Measurements from ENCODE around the gene ASB6.
"Not testable (repeated sequence)": the region's sequence is repeated elsewhere in the genome, so short reads cannot be mapped to it uniquely, and the experiment has no call there.

Gene ASB6

GRCh38 chr9:129667850-129668249, 25.9 kb upstream of the ASB6 start:
- Histone ChIP-seq H3K36me3 (ENCODE audit: control insufficient read depth, insufficient read depth, low read length) (no peaks in the 10 kb centered on the region), H3K4me3 (ENCODE audit: extremely low read depth, insufficient read depth, low read length, poor library complexity, severe bottlenecking) (no peak overlapping the region), H3K4me1 (ENCODE audit: control insufficient read depth, insufficient read depth, low read length, poor library complexity, severe bottlenecking) (peaks cover 7% of the 10 kb centered on the region), H3K9me3 (ENCODE audit: control insufficient read depth, low read length) (no peaks in the 10 kb centered on the region), H3K27ac (ENCODE audit: low read depth, low read length, severe bottlenecking) (no peak overlapping the region)
- WGBS, 2 experiments (ENCODE audit: insufficient coverage in 2 of 2), result 84 to 89% methylated on average over 7 to 9 of the region's 9 CpGs

DNA sequence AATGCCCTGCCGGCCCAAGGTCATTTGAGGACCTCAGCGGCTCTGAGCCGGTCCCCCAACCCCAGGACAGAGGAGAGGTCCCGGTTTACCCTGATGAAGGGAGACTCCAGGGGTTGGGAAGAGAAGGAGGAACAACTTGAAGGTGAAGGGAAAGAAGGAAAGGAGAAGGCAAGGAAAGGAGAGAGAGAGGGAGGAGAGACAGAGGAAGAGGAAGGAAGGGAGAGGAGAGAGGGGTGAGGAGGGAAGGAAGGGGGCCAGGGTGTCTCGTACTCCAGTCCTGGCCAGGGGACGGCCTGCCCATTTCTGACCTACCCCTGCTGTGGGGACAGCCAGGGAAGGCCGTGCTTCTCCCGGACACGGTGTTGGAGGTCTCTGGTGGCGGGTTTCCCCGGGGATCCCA, 25.4 kb upstream of the ASB6 start:
- Histone ChIP-seq H3K4me1 (ENCODE audit: control insufficient read depth, insufficient read depth, low read length, poor library complexity, severe bottlenecking) (peaks cover 7% of the 10 kb centered on the region), H3K27ac (ENCODE audit: low read depth, low read length, severe bottlenecking) (no peak overlapping the region), H3K9me3 (ENCODE audit: control insufficient read depth, low read length) (no peaks in the 10 kb centered on the region), H3K36me3 (ENCODE audit: control insufficient read depth, insufficient read depth, low read length) (no peaks in the 10 kb centered on the region), H3K4me3 (ENCODE audit: extremely low read depth, insufficient read depth, low read length, poor library complexity, severe bottlenecking) (no peak overlapping the region)
- 90 to 95% methylated on average over 10 to 11 of the region's 11 CpGs for WGBS, 2 experiments (ENCODE audit: insufficient coverage in 2 of 2)

GRCh38 chr9:129666575-129666974, 24.6 kb upstream of the ASB6 start:
- H3K4me1 ChIP-seq (ENCODE audit: control insufficient read depth, insufficient read depth, low read length, poor library complexity, severe bottlenecking), result peaks cover 7% of the 10 kb centered on the region
- peak overlapping the region; percentile 35 for H3K4me3 ChIP-seq (ENCODE audit: extremely low read depth, insufficient read depth, low read length, poor library complexity, severe bottlenecking)
- H3K9me3 ChIP-seq (ENCODE audit: control insufficient read depth, low read length), result no peaks in the 10 kb centered on the region
- WGBS, 2 experiments (ENCODE audit: insufficient coverage in 2 of 2), result 57 to 60% methylated on average over 6 to 9 of the region's 13 CpGs
- H3K36me3 ChIP-seq (ENCODE audit: control insufficient read depth, insufficient read depth, low read length), result no peaks in the 10 kb centered on the region
- no peak overlapping the region for H3K27ac ChIP-seq (ENCODE audit: low read depth, low read length, severe bottlenecking)

GRCh38 chr9:129665814-129666520, 24.0 kb upstream of the ASB6 start:
- Histone ChIP-seq H3K9me3 (ENCODE audit: control insufficient read depth, low read length) (no peaks in the 10 kb centered on the region), H3K27ac (ENCODE audit: low read depth, low read length, severe bottlenecking) (no peak overlapping the region), H3K36me3 (ENCODE audit: control insufficient read depth, insufficient read depth, low read length) (no peaks in the 10 kb centered on the region), H3K4me3 (ENCODE audit: extremely low read depth, insufficient read depth, low read length, poor library complexity, severe bottlenecking) (peak overlapping the region; percentile 40), H3K4me1 (ENCODE audit: control insufficient read depth, insufficient read depth, low read length, poor library complexity, severe bottlenecking) (peaks cover 7% of the 10 kb centered on the region)
- 3 to 7% methylated on average over 63 to 78 of the region's 88 CpGs for WGBS, 2 experiments (ENCODE audit: insufficient coverage in 2 of 2)

DNA sequence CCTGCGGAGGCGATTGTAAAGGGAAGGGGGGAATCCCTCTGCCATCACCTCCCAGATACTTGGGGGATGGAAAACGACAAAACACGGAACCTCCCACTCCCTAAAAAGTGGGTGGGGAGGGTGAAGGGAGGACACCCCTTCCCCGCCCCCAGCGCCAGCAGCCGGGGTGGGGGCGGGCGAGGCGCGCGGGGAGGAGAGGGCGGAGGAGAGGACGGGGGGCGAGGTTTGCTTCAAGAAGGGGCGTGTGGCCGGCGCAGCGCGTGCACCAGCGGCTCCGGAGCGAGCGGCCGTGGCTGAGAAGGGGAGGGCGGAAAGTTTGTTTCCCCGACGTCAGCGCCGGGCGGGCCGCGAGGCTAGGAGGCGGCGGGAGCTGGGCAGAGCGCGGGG, 23.4 kb upstream of the ASB6 start, which contains the start of gene PRRX2:
PRRX2 (plus strand) TSS at position 259 of the 387 bp plus-strand sequence. CDS start 221 bp downstream, outside the sequence.
- peak within 1 kb of the TSS; percentile 40 for H3K4me3 ChIP-seq (ENCODE audit: extremely low read depth, insufficient read depth, low read length, poor library complexity, severe bottlenecking)
- H3K9me3 ChIP-seq (ENCODE audit: control insufficient read depth, low read length), result no peaks in the 10 kb centered on the region
- no peak within 1 kb of the TSS for H3K27ac ChIP-seq (ENCODE audit: low read depth, low read length, severe bottlenecking)
- no peaks in the 10 kb centered on the region for H3K36me3 ChIP-seq (ENCODE audit: control insufficient read depth, insufficient read depth, low read length)
- 1 to 2% methylated on average over 24 to 25 of the region's 37 CpGs for WGBS, 2 experiments (ENCODE audit: insufficient coverage in 2 of 2)
- peaks cover 7% of the 10 kb centered on the region for H3K4me1 ChIP-seq (ENCODE audit: control insufficient read depth, insufficient read depth, low read length, poor library complexity, severe bottlenecking)

GRCh38 chr9:129664746-129665388, 22.9 kb upstream of the ASB6 start:
- WGBS, 2 experiments (ENCODE audit: insufficient coverage in 2 of 2), result 17 to 26% methylated on average over 14 to 15 of the region's 36 CpGs
- H3K4me1 ChIP-seq (ENCODE audit: control insufficient read depth, insufficient read depth, low read length, poor library complexity, severe bottlenecking), result peaks cover 6% of the 10 kb centered on the region
- H3K27ac ChIP-seq (ENCODE audit: low read depth, low read length, severe bottlenecking), result no peak overlapping the region
- H3K36me3 ChIP-seq (ENCODE audit: control insufficient read depth, insufficient read depth, low read length), result no peaks in the 10 kb centered on the region
- H3K4me3 ChIP-seq (ENCODE audit: extremely low read depth, insufficient read depth, low read length, poor library complexity, severe bottlenecking), result peak overlapping the region; percentile 40
- H3K9me3 ChIP-seq (ENCODE audit: control insufficient read depth, low read length), result no peaks in the 10 kb centered on the region

DNA sequence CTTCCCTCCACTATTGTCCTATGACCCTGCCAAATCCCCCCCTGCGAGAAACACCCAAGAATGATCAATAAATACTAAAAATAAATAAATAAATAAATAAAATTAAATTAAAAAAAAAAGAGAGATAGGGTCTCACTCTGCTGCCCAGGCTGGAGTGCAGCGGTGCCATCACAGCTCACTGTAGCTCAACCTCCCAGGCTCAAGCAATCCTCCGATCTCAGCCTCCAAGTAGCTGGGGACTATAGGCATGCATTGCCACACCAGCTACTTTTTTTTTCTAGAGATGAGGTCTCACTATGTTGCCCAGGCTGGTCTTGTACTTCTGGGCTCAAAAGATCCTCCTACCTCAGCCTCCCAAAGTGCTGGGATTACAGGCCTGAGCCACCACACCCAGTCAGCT, 20.3 kb upstream of the ASB6 start:
- H3K36me3 ChIP-seq (ENCODE audit: control insufficient read depth, insufficient read depth, low read length); H3K9me3 ChIP-seq (ENCODE audit: control insufficient read depth, low read length); H3K4me1 ChIP-seq (ENCODE audit: control insufficient read depth, insufficient read depth, low read length, poor library complexity, severe bottlenecking); H3K4me3 ChIP-seq (ENCODE audit: extremely low read depth, insufficient read depth, low read length, poor library complexity, severe bottlenecking); H3K27ac ChIP-seq (ENCODE audit: low read depth, low read length, severe bottlenecking): not testable (repeated sequence)
- 93 to 100% methylated on average over 2 of the region's 3 CpGs for WGBS, 2 experiments (ENCODE audit: insufficient coverage in 2 of 2)

- WGBS, 2 experiments (ENCODE audit: insufficient coverage in 2 of 2), result 80 to 88% methylated on average over 1 of the region's 2 CpGs
- no peaks in the 10 kb centered on the region for H3K4me1 ChIP-seq (ENCODE audit: control insufficient read depth, insufficient read depth, low read length, poor library complexity, severe bottlenecking)
- H3K36me3 ChIP-seq (ENCODE audit: control insufficient read depth, insufficient read depth, low read length), result no peaks in the 10 kb centered on the region
- no peak overlapping the region for H3K4me3 ChIP-seq (ENCODE audit: extremely low read depth, insufficient read depth, low read length, poor library complexity, severe bottlenecking)
- H3K9me3 ChIP-seq (ENCODE audit: control insufficient read depth, low read length), result no peaks in the 10 kb centered on the region
- no peak overlapping the region for H3K27ac ChIP-seq (ENCODE audit: low read depth, low read length, severe bottlenecking)
Measured at GRCh38 chr9:129661029-129661428, 19.1 kb upstream of the ASB6 start.

- Histone ChIP-seq H3K4me3 (ENCODE audit: extremely low read depth, insufficient read depth, low read length, poor library complexity, severe bottlenecking) (no peak overlapping the region), H3K27ac (ENCODE audit: low read depth, low read length, severe bottlenecking) (no peak overlapping the region), H3K9me3 (ENCODE audit: control insufficient read depth, low read length) (no peaks in the 10 kb centered on the region), H3K36me3 (ENCODE audit: control insufficient read depth, insufficient read depth, low read length) (no peaks in the 10 kb centered on the region), H3K4me1 (ENCODE audit: control insufficient read depth, insufficient read depth, low read length, poor library complexity, severe bottlenecking) (no peaks in the 10 kb centered on the region)
- 86 to 90% methylated on average over 8 to 12 of the region's 12 CpGs for WGBS, 2 experiments (ENCODE audit: insufficient coverage in 2 of 2)
Measured at GRCh38 chr9:129656795-129657390, 14.9 kb upstream of the ASB6 start.

- H3K27ac ChIP-seq (ENCODE audit: low read depth, low read length, severe bottlenecking), result no peak overlapping the region
- H3K4me1 ChIP-seq (ENCODE audit: control insufficient read depth, insufficient read depth, low read length, poor library complexity, severe bottlenecking), result no peaks in the 10 kb centered on the region
- H3K9me3 ChIP-seq (ENCODE audit: control insufficient read depth, low read length), result no peaks in the 10 kb centered on the region
- 90 to 91% methylated on average over 4 of the region's 7 CpGs for WGBS, 2 experiments (ENCODE audit: insufficient coverage in 2 of 2)
- H3K4me3 ChIP-seq (ENCODE audit: extremely low read depth, insufficient read depth, low read length, poor library complexity, severe bottlenecking), result no peak overlapping the region
- H3K36me3 ChIP-seq (ENCODE audit: control insufficient read depth, insufficient read depth, low read length), result no peaks in the 10 kb centered on the region
Measured at GRCh38 chr9:129655696-129656095, 13.7 kb upstream of the ASB6 start.

DNA sequence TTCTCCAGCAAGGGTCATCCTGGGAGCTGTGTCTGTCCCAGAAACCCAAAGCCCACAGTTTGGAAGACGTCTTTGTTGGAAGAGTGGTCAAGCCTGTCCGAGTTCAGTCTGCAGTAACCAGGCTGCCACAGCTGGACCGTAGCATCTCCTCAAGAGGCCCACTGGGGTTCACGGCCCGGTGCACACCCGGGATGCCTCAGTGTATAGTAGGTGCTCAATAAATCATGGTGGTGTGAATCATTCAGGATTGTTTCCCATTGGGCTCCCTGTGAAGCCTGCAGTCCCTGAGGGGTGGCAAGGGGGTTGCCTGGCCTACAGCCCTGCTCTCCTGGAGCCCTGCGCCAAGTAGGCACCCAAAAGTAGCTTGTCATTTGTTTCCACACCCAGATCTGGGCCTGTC, 13.2 kb upstream of the ASB6 start:
- Histone ChIP-seq H3K9me3 (ENCODE audit: control insufficient read depth, low read length) (no peaks in the 10 kb centered on the region), H3K4me1 (ENCODE audit: control insufficient read depth, insufficient read depth, low read length, poor library complexity, severe bottlenecking) (no peaks in the 10 kb centered on the region), H3K4me3 (ENCODE audit: extremely low read depth, insufficient read depth, low read length, poor library complexity, severe bottlenecking) (no peak overlapping the region), H3K27ac (ENCODE audit: low read depth, low read length, severe bottlenecking) (no peak overlapping the region), H3K36me3 (ENCODE audit: control insufficient read depth, insufficient read depth, low read length) (no peaks in the 10 kb centered on the region)
- WGBS, 2 experiments (ENCODE audit: insufficient coverage in 2 of 2), result 93 to 98% methylated on average over 5 to 7 of the region's 7 CpGs

Data from mesodermal cell (in vitro differentiated cells).